ENCODE data around the gene FAM193A. TPM values are rescaled to one million over a fixed set of nuclear protein-coding genes. Genes with fewer than 3 reads are reported as not detected.
A peak's percentile ranks its signal among the peaks of the same experiment; 100 is the strongest.

Gene FAM193A
- total and polyA plus RNA-seq, 12 donors = 7.5 to 20.6 (median 15.9) TPM

- Histone ChIP-seq H3K27ac (no peak overlapping the region), H3K4me3 (no peak overlapping the region), H3K27me3 (no peaks in the 10 kb centered on the region), H3K9me3 (no peaks in the 10 kb centered on the region), H3K36me3 (peaks cover 0 to 62% (median 0%) of the 10 kb centered on the region in 9 donors), H3K4me1 (peaks cover 0 to 40% (median 9%) of the 10 kb centered on the region in 9 donors)
- TF ChIP-seq, protein P1, sequence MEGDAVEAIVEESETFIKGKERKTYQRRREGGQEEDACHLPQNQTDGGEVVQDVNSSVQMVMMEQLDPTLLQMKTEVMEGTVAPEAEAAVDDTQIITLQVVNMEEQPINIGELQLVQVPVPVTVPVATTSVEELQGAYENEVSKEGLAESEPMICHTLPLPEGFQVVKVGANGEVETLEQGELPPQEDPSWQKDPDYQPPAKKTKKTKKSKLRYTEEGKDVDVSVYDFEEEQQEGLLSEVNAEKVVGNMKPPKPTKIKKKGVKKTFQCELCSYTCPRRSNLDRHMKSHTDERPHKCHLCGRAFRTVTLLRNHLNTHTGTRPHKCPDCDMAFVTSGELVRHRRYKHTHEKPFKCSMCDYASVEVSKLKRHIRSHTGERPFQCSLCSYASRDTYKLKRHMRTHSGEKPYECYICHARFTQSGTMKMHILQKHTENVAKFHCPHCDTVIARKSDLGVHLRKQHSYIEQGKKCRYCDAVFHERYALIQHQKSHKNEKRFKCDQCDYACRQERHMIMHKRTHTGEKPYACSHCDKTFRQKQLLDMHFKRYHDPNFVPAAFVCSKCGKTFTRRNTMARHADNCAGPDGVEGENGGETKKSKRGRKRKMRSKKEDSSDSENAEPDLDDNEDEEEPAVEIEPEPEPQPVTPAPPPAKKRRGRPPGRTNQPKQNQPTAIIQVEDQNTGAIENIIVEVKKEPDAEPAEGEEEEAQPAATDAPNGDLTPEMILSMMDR (IDR thresholded peaks at IDR 0.05) = no peak
- ATAC-seq = no peak
- WGBS, 2 donors = 88 to 90% methylated on average over 4 of the region's 4 CpGs
- DNase-seq = no peak
- intact Hi-C loops (cut with DNase I) = no loop called here
Measured at GRCh38 chr4:2565533-2565932, 29.1 kb downstream of the FAM193A start.

- WGBS, 2 donors = 94 to 96% methylated on average over 4 of the region's 4 CpGs
Measured at GRCh38 chr4:2570036-2570435, 33.6 kb downstream of the FAM193A start.

GRCh38 chr4:2570551-2571222 is 34.2 kb downstream of the FAM193A start:
- Histone ChIP-seq H3K9me3 (no peaks in the 10 kb centered on the region), H3K4me1 (peaks cover 2 to 59% (median 41%) of the 10 kb centered on the region in 9 donors), H3K36me3 (peaks cover 0 to 30% (median 0%) of the 10 kb centered on the region in 9 donors), H3K27ac (peak overlapping the region in 8 of 10 donors; percentile 27 to 78 (median 56)), H3K27me3 (no peaks in the 10 kb centered on the region), H3K4me3 (no peak overlapping the region)
- ATAC-seq = peak; percentile 46 to 88 (median 76)
- WGBS, 2 donors = 60 to 71% methylated on average over 11 of the region's 11 CpGs
- TF ChIP-seq, protein P1 (IDR thresholded peaks at IDR 0.05) = no peak
- intact Hi-C loops (cut with DNase I) = no loop called here
- DNase-seq = peak in 1 of 2 donors; percentile 26

More at GRCh38 chr4:2570036-2570435, 33.6 kb downstream of the FAM193A start:
- Histone ChIP-seq H3K27ac (peak overlapping the region in 7 of 10 donors; percentile 27 to 78 (median 55)), H3K4me1 (peaks cover 2 to 62% (median 41%) of the 10 kb centered on the region in 9 donors), H3K4me3 (no peak overlapping the region), H3K9me3 (no peaks in the 10 kb centered on the region), H3K27me3 (no peaks in the 10 kb centered on the region), H3K36me3 (peaks cover 0 to 36% (median 0%) of the 10 kb centered on the region in 9 donors)
- ATAC-seq (no peak), DNase-seq (no peak)
- intact Hi-C loops (cut with DNase I) = no loop called here
- TF ChIP-seq, protein P1 (IDR thresholded peaks at IDR 0.05) = no peak

DNA sequence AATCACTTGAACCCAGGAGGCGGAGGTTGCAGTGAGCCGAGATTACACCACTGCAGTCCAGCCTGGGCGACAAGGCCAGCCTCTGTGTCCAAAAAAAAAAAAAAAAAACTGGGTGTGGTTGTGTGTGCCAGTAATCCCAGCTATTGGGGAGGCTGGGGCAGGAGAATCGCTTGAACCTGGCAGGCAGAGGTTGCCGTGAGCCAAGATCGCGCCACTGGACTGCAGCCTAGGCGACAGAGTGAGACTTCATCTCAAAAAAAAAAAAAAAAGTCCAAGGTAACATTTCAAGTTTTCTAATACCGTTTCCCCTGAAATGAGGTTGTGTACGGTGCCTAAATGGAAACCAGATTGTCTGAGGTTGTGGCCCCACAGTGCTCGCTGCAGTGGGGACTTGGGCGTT is 35.6 kb downstream of the FAM193A start:
- ATAC-seq (no peak), DNase-seq (no peak)
- TF ChIP-seq, protein P1 (IDR thresholded peaks at IDR 0.05) = no peak
- peaks cover 2 to 57% (median 41%) of the 10 kb centered on the region in 9 donors for H3K4me1 ChIP-seq
- peaks cover 0 to 22% (median 0%) of the 10 kb centered on the region in 9 donors for H3K36me3 ChIP-seq
- no peak overlapping the region for H3K4me3 ChIP-seq
- intact Hi-C loops (cut with DNase I) = no loop called here
- no peaks in the 10 kb centered on the region for H3K9me3 ChIP-seq
- no peaks in the 10 kb centered on the region for H3K27me3 ChIP-seq
- peak overlapping the region in 1 of 10 donors; percentile 78 for H3K27ac ChIP-seq
- WGBS, 2 donors = 95 to 96% methylated on average over 12 of the region's 12 CpGs

Measured in heart right ventricle (tissue), 16 donors.